ENCODE measurements around the gene IQCC. TPM values are rescaled to one million over a fixed set of nuclear protein-coding genes. Genes with fewer than 3 reads are reported as not detected.
A peak's percentile ranks its signal among the peaks of the same experiment; 100 is the strongest.

The IQCC gene
- total RNA-seq, 1 donor: 0.52 TPM

- peaks cover 50% of the 10 kb centered on the region for H3K4me1 ChIP-seq (ENCODE audit: insufficient read depth, low read length)
- H3K9me3 ChIP-seq (ENCODE audit: low read depth, low read length): no peaks in the 10 kb centered on the region
- H3K27me3 ChIP-seq (ENCODE audit: insufficient read depth, low read length): no peaks in the 10 kb centered on the region
- peak overlapping the region; percentile 55 for H3K4me3 ChIP-seq (ENCODE audit: low read length)
Observed at GRCh38 chr1:32201011-32201855, 4.2 kb upstream of the IQCC start.

- peaks cover 52% of the 10 kb centered on the region for H3K4me1 ChIP-seq (ENCODE audit: insufficient read depth, low read length)
- H3K9me3 ChIP-seq (ENCODE audit: low read depth, low read length): no peaks in the 10 kb centered on the region
- H3K4me3 ChIP-seq (ENCODE audit: low read length): peak overlapping the region; percentile 49
- no peaks in the 10 kb centered on the region for H3K27me3 ChIP-seq (ENCODE audit: insufficient read depth, low read length)
Observed at GRCh38 chr1:32204943-32205361, 519 bp upstream of the IQCC start.

GRCh38 chr1:32208469-32208868 lies 3.0 kb downstream of the IQCC start:
- peaks cover 26% of the 10 kb centered on the region for H3K4me1 ChIP-seq (ENCODE audit: insufficient read depth, low read length)
- H3K9me3 ChIP-seq (ENCODE audit: low read depth, low read length): no peaks in the 10 kb centered on the region
- no peaks in the 10 kb centered on the region for H3K27me3 ChIP-seq (ENCODE audit: insufficient read depth, low read length)
- no peak overlapping the region for H3K4me3 ChIP-seq (ENCODE audit: low read length)

GRCh38 chr1:32208891-32209328 lies 3.4 kb downstream of the IQCC start, which contains the start of gene DCDC2B:
TSS of gene DCDC2B (plus strand) at chr1:32209089. CDS start at chr1:32209094, 5 bp downstream.
- Histone ChIP-seq H3K4me3 (ENCODE audit: low read length) (no peak within 1 kb of the TSS), H3K9me3 (ENCODE audit: low read depth, low read length) (no peaks in the 10 kb centered on the region), H3K4me1 (ENCODE audit: insufficient read depth, low read length) (peaks cover 26% of the 10 kb centered on the region), H3K27me3 (ENCODE audit: insufficient read depth, low read length) (no peaks in the 10 kb centered on the region)

- no peak overlapping the region for H3K4me3 ChIP-seq (ENCODE audit: low read length)
- H3K27me3 ChIP-seq (ENCODE audit: insufficient read depth, low read length): no peaks in the 10 kb centered on the region
- no peaks in the 10 kb centered on the region for H3K9me3 ChIP-seq (ENCODE audit: low read depth, low read length)
- H3K4me1 ChIP-seq (ENCODE audit: insufficient read depth, low read length): peaks cover 11% of the 10 kb centered on the region
Observed at GRCh38 chr1:32215629-32216480, 10.4 kb downstream of the IQCC start.

- no peaks in the 10 kb centered on the region for H3K9me3 ChIP-seq (ENCODE audit: low read depth, low read length)
Observed at GRCh38 chr1:32216566-32216965, 11.1 kb downstream of the IQCC start.

GRCh38 chr1:32219022-32219421 lies 13.6 kb downstream of the IQCC start:
- Histone ChIP-seq H3K27me3 (ENCODE audit: insufficient read depth, low read length) (no peaks in the 10 kb centered on the region), H3K4me1 (ENCODE audit: insufficient read depth, low read length) (peaks cover 34% of the 10 kb centered on the region), H3K4me3 (ENCODE audit: low read length) (no peak overlapping the region), H3K9me3 (ENCODE audit: low read depth, low read length) (no peaks in the 10 kb centered on the region)

More at GRCh38 chr1:32216566-32216965, 11.1 kb downstream of the IQCC start:
- Histone ChIP-seq H3K4me1 (ENCODE audit: insufficient read depth, low read length) (peaks cover 18% of the 10 kb centered on the region), H3K27me3 (ENCODE audit: insufficient read depth, low read length) (no peaks in the 10 kb centered on the region), H3K4me3 (ENCODE audit: low read length) (no peak overlapping the region)

- Histone ChIP-seq H3K4me3 (ENCODE audit: low read length) (peak overlapping the region; percentile 75), H3K9me3 (ENCODE audit: low read depth, low read length) (no peaks in the 10 kb centered on the region)
Observed at GRCh38 chr1:32220746-32221580, 15.5 kb downstream of the IQCC start.

GRCh38 chr1:32221581-32221979 lies 16.1 kb downstream of the IQCC start:
- H3K4me3 ChIP-seq (ENCODE audit: low read length): peak overlapping the region; percentile 75
- H3K27me3 ChIP-seq (ENCODE audit: insufficient read depth, low read length): no peaks in the 10 kb centered on the region
- peaks cover 27% of the 10 kb centered on the region for H3K4me1 ChIP-seq (ENCODE audit: insufficient read depth, low read length)
- no peaks in the 10 kb centered on the region for H3K9me3 ChIP-seq (ENCODE audit: low read depth, low read length)

More at GRCh38 chr1:32220746-32221580, 15.5 kb downstream of the IQCC start:
- H3K4me1 ChIP-seq (ENCODE audit: insufficient read depth, low read length): peaks cover 28% of the 10 kb centered on the region
- H3K27me3 ChIP-seq (ENCODE audit: insufficient read depth, low read length): no peaks in the 10 kb centered on the region

GRCh38 chr1:32221980-32222755 lies 16.7 kb downstream of the IQCC start, which contains the start of the genes EIF3I and TMEM234:
TSS of gene EIF3I (plus strand) at chr1:32222407. CDS start at chr1:32222442, 35 bp downstream.
TSS of gene TMEM234 (minus strand) at chr1:32222353. CDS start at chr1:32222322, 31 bp downstream.
- peaks cover 27% of the 10 kb centered on the region for H3K4me1 ChIP-seq (ENCODE audit: insufficient read depth, low read length)
- no peaks in the 10 kb centered on the region for H3K27me3 ChIP-seq (ENCODE audit: insufficient read depth, low read length)
- H3K4me3 ChIP-seq (ENCODE audit: low read length): peak within 1 kb of the TSS; percentile 75
- no peaks in the 10 kb centered on the region for H3K9me3 ChIP-seq (ENCODE audit: low read depth, low read length)

- Histone ChIP-seq H3K4me3 (ENCODE audit: low read length) (no peak overlapping the region), H3K4me1 (ENCODE audit: insufficient read depth, low read length) (peaks cover 27% of the 10 kb centered on the region), H3K9me3 (ENCODE audit: low read depth, low read length) (no peaks in the 10 kb centered on the region), H3K27me3 (ENCODE audit: insufficient read depth, low read length) (no peaks in the 10 kb centered on the region)
Observed at GRCh38 chr1:32223683-32224082, 18.2 kb downstream of the IQCC start.

GRCh38 chr1:32224285-32224684 lies 18.8 kb downstream of the IQCC start:
- H3K27me3 ChIP-seq (ENCODE audit: insufficient read depth, low read length): no peaks in the 10 kb centered on the region
- H3K4me1 ChIP-seq (ENCODE audit: insufficient read depth, low read length): peaks cover 27% of the 10 kb centered on the region
- no peaks in the 10 kb centered on the region for H3K9me3 ChIP-seq (ENCODE audit: low read depth, low read length)
- H3K4me3 ChIP-seq (ENCODE audit: low read length): no peak overlapping the region

GRCh38 chr1:32228771-32229170 lies 23.3 kb downstream of the IQCC start:
- H3K9me3 ChIP-seq (ENCODE audit: low read depth, low read length): no peaks in the 10 kb centered on the region
- no peaks in the 10 kb centered on the region for H3K27me3 ChIP-seq (ENCODE audit: insufficient read depth, low read length)
- no peak overlapping the region for H3K4me3 ChIP-seq (ENCODE audit: low read length)
- peaks cover 4% of the 10 kb centered on the region for H3K4me1 ChIP-seq (ENCODE audit: insufficient read depth, low read length)
